CD4-positive, alpha-beta T cell treated with Interleukin-4 for 1 hour (primary cell): ENCODE measurements around the gene NOL8.

Experiments
- DNase-seq, 2 donors: peaks; one replicate each; pipeline ENCODE4 v3.0.0-alpha.2; 2020 to 2022

NOL8 gene

GRCh38 chr9:92263131-92263530 lies 62.0 kb downstream of the NOL8 start:
- no peak for DNase-seq

DNA sequence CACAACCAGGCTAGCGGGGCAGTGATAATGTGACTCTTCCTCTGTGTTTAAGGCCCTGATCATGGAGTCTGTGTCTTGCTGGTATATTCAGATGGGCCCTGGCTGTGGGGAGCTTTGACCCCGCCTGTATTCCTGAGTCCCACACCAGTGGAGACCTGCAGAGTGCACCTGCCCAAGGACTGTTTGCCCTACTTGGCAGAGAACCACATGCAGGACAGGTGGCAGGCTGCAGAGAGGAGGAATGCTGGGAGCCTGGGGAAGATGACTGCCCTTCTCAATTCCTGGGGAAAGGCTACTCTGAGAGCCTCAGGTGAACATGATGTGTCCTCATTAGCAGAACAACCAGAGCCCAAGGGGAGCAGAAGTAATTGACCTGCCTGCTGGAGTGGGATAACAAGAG lies 67.8 kb downstream of the NOL8 start:
- no peak for DNase-seq

DNA sequence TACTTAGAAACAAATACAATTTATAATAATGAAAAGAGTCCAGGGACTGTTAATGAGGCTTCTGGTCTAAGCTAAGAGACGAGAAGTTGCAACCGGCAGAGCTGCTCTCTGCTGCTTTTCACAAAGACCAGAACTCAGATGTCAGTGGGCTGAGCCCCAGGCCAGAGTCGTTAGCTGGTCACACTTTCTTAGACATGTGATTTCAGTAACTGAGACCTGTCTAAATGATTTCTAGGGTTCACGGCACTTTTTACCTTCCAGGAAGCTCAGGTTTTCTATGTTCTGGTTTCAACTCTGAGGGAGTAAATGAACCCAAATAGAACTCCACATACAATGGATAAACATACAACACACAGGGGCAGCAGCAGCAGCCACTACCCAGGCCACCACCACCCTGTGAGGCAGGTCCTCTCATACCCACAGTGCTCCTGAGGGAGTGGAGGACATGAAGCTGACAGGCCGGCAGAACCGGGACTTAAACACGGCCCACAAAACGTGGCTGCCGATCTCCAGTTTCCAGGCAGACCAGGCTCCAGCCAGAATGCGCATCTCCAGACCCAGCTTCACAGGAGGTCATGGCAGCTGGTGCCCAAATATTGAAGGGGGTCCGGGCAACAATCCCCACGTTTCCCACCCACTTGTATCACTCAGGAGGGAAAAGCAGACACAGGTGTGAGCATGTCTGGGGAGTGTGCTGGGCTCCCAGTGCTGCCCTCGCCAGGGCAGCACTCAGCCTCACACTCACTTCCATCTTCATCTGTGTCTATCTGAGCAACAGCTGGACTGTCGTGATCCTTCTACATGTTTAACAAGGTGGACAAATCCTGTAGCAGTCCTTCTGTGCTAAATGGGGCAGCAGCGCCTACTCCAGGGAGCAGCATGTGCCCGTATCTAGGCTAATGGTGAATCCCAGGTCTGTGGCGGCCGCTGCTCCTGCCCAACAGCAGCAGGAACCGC lies 70.5 kb downstream of the NOL8 start:
- DNase-seq: no peak

GRCh38 chr9:92253656-92254055 lies 71.5 kb downstream of the NOL8 start:
- no peak for DNase-seq

DNA sequence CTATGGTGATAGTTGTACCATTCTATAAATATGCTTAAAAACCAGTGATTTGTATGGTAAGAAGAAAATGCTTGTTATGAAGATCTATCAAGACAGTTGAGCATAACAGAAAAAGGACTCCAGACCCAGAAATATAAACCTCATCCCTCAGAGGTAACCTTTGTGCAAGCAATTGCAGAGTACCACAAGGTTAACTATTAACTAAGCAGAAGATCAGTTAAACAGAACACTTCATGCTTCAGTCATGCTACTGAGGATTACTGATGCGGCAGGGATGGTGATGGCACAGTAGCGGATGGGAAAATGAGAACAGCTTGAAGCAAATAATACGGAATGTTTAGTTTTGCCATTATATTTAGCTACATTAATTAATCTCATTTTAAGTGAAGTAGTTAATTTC lies 77.2 kb downstream of the NOL8 start:
- no peak for DNase-seq
